Left kidney (tissue), 2 donors: ENCODE data around the gene CLIP2. TPM values are rescaled to one million over a fixed set of nuclear protein-coding genes. Genes with fewer than 3 reads are reported as not detected.
"Not testable (repeated sequence)": the region's sequence is repeated elsewhere in the genome, so short reads cannot be mapped to it uniquely, and the experiment has no call there.

Source experiments
- DNase-seq: peaks from one replicate; pipeline ENCODE4 v3.0.0-alpha.2; 2013
- polyA plus RNA-seq: library from polyadenylated mRNA; unstranded; fragments of 120-200 nt; gene quantifications from one replicate; pipeline ENCODE4 v1.2.1, GENCODE V29; 2013; ENCODE audit not compliant: insufficient read length

The CLIP2 gene
- polyA plus RNA-seq, 1 donor = 22.3 TPM

GRCh38 chr7:74294191-74294998, 5.2 kb downstream of the CLIP2 start:
- no peak for DNase-seq

- DNase-seq = no peak
These were observed 8.5 kb downstream of the CLIP2 start for GRCh38 chr7:74297516-74298233.

GRCh38 chr7:74299401-74299800, 10.2 kb downstream of the CLIP2 start:
- no peak for DNase-seq

DNA sequence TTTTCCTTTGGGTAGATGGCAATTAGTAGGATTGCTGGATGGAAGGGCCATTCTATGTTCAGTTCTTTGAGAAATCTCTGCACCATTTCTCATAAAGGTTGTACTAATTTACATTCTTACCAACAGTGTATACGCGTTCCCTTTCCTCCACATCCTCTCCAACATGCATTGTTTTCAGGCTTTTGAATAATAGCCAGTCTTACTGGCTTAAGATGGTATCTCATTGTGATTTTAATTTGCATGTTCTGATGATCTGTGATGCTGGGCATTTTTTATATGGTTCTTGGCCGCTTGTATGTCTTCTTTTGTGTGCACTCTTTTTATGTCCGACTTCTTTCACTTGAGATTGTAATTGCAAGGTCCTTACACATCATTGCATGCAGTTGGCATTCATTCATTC, 11.7 kb downstream of the CLIP2 start:
- DNase-seq = no peak

GRCh38 chr7:74302745-74303221, 13.6 kb downstream of the CLIP2 start:
- DNase-seq = no peak

DNA sequence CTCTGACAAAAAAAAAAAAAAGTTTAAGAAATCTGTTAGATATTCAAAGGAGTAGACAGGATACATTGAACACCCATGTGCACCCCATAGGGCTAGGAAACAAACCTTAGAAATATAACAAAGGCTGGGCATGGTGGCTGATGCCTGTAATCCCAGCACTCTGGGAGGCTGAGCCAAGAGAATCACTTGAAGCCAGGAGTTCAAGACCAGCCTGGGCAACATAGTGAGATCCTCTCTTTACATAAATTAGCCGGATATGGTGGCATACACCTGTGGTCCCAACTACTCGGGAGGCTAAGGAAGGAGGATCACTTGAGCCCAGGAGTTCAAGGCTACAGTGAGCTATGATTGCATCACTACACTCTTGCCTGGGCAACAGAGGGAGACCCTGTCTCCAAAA, 15.3 kb downstream of the CLIP2 start:
- no peak for DNase-seq

DNA sequence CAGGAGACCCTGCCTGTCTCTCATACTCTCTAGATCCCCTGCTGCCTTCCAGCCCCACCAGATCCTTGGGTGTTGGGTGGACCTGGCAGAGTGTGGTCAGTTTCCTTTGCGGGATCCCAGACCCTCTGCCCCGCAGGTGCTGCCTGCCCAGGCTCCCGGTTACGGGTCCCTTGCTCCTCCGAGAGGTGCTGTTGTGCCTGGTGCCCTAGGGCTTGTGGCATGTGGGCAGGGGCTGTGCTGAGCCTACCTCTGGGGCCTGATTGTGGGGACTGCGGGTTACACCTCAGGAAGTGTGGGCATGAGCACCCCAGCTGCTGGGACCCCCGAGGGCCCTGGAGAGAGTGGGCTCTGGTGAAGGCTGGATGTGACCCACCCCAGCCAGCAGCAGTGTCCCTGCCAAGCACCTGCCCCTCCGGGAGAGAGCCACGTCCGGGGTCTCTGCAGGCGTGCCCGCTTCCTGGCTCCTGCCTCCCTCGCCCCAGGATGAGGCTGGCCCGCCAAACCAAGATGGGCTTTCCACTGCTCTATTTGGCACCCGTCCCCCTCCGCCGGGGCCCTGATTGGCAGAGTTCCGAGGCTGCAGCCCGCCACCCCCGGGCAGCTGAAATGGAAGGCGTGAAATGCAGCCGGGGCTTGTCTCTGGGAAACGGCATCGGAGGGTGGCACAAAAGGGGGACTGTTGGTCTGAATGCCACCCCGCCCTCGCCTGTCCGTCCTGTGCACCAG, 17.0 kb downstream of the CLIP2 start:
- no peak for DNase-seq

DNA sequence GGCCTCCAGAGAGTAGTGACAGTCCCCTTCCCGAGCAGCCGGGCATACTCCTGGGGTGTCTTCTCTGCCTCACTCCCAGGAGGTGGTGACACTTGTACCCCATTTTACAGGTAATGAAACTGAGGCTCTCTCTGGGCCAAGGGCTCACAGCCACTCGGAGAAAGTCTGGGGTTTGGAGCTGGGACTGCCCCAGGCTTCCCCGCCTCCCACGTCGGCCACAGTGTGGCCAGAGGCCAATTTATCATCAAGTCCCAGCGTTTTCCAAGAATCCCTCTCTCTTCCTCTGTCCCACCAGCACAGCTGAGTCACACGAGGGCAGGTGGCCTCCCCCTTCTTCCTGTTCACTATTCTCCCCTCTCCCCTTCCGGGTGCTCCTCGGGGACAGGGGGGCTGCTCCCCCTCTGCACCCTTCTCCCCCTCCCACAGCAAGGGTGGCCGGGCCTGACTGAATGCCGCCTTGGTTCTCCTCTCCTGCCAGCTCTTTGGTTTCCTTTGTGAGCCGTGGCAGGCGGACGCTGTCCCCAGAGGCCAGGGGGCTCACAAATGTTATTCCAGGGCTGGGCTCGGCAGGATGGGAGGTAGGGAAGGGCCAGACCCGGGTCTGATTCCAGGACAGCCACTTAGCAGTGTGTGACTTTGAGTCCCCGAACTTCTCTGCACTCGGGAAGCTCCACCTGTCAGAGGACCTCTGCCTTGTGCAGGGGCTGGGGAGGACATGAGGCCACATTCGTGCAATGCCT, 17.7 kb downstream of the CLIP2 start:
- DNase-seq = peak; percentile 38

- DNase-seq = no peak
These were observed 18.7 kb downstream of the CLIP2 start for GRCh38 chr7:74307738-74308505.

- DNase-seq = no peak
These were observed 20.0 kb downstream of the CLIP2 start for GRCh38 chr7:74309181-74309580.

GRCh38 chr7:74311305-74311744, 22.1 kb downstream of the CLIP2 start:
- DNase-seq = no peak

- no peak for DNase-seq
These were observed 23.3 kb downstream of the CLIP2 start for GRCh38 chr7:74312418-74313028.

DNA sequence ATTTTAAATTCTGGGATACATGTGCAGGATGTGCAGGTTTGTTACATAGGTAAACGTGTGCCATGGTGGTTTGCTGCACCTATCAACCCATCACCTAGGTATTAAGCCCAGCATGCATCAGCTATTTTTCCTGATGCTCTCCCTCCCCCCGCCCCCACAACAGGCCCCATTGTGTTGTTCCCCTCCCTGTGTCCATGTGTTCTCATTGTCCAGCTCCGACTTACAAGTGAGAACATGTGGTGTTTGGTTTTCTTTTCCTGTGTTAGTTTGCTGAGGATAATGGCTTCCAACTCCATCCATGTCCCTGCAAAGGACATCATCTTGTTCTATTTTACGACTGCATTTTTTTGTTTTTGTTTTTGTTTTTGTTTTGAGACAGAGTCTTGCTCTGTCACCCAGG, 26.7 kb downstream of the CLIP2 start:
- DNase-seq = not testable (repeated sequence)

- no peak for DNase-seq
These were observed 28.1 kb downstream of the CLIP2 start for GRCh38 chr7:74317146-74317782.

GRCh38 chr7:74318043-74318442, 28.8 kb downstream of the CLIP2 start:
- DNase-seq = no peak

DNA sequence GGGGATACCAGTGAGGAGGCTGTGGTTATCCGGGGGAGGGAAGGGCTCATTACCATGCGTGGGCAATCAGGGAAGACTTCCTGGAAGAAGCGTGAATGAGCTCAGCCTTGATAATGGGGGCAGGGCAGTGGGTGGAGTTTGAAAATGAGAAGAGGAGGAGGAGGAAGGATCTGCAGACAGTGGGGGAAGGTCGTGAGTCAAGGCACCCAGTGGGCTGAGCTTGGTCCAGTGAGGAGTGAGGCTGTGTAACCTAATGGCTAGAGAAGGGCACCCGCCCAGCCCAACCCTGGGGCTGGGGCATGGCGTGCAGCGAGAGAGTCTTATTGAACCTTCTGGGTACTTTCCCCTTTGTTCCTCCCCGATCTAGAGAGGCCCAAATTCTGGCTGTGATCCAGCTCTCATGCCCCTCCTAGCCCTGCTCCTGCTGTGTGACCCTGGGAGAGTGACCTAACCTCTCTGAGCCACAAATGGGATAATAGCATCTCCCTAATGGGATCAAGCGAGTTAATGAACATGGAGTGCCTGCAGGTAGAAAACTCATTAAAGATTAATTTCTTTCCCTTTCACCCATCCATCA, 31.5 kb downstream of the CLIP2 start:
- DNase-seq = no peak

DNA sequence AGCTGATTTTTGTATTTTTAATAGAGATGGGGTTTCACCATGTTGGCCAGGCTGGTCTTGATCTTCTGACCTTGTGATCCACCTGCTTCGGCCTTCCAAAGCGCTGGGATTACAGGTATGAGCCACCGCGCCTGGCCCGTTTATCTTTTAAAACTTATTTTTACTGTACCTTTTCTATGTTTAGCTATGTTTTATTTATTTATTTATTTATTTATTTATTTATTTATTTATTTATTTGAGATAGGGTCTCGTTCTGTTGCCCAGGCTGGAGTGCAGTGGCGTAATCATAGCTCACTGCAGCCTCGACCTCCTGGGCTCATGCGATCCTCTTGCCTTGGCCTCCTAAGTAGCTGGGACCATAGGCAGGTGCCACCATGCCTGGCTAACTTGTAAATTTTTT, 33.7 kb downstream of the CLIP2 start:
- not testable (repeated sequence) for DNase-seq

- DNase-seq = no peak
These were observed 35.5 kb downstream of the CLIP2 start for GRCh38 chr7:74324531-74325209.

- no peak for DNase-seq
These were observed 36.0 kb downstream of the CLIP2 start for GRCh38 chr7:74325210-74325565.
